Hepatocyte (in vitro differentiated cells): ENCODE data around the gene CDK10.

Source experiments
- CTCF ChIP-seq: fragments of 200-600 bp; sonication (generic); IDR thresholded peaks from 2 replicates; pipeline ENCODE4 v1.5.1; 2016; ENCODE audit warnings: antibody characterized with exemption, mild to moderate bottlenecking; ENCODE audit not compliant: poor library complexity
- EZH2phosphoT487 ChIP-seq: fragments of 200-600 bp; sonication (generic); IDR thresholded peaks from one replicate; pipeline ENCODE4 v1.6.1; 2018; ENCODE audit warnings: antibody characterized with exemption, mild to moderate bottlenecking, low read depth, moderate library complexity; ENCODE audit not compliant: unreplicated experiment, severe bottlenecking

- TF ChIP-seq CTCF (no peak), EZH2phosphoT487 (no peak)
Observed at GRCh38 chr16:89707695-89708094, 21.2 kb downstream of the CDK10 start.
